OCI-LY1 (cell line): ENCODE results near the gene RIPK3.

Experiments
- EZH2 ChIP-seq: fragments of 200-600 bp; sonication (generic), shearing (Covaris generic); IDR thresholded peaks from 2 replicates; pipeline ENCODE4 v1.8.0; 2017; ENCODE audit warnings: borderline replicate concordance, mixed run types, mild to moderate bottlenecking, antibody characterized with exemption, low read length, moderate library complexity, mixed read lengths
- TF ChIP-seq, protein P1 (sequence below): fragments of 200-600 bp; sonication (generic), shearing (Covaris generic); IDR thresholded peaks from 2 replicates; pipeline ENCODE4 v1.5.1; 2017; ENCODE audit warnings: mild to moderate bottlenecking, antibody characterized with exemption, low read length, moderate library complexity, mixed read lengths

DNA sequence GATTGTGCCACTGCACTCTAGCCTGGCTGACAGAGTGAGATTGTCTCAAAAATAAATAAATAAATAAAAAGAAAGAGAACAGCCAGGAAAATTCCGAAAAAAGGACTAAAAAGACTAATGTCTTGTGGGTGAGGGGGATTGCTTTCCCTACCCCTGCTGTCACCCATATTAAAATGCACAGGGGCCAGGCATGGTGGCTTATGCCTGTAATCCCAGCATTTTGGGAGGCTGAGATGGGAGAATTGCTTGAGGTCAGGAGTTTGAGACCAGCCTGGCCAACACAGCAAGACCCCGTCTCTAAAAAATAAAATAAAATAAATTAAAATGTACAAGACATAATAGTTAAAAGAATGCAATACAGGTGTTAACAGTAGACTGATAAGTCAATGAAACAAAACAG lies 46.3 kb downstream of the RIPK3 start:
- TF ChIP-seq, protein P1, sequence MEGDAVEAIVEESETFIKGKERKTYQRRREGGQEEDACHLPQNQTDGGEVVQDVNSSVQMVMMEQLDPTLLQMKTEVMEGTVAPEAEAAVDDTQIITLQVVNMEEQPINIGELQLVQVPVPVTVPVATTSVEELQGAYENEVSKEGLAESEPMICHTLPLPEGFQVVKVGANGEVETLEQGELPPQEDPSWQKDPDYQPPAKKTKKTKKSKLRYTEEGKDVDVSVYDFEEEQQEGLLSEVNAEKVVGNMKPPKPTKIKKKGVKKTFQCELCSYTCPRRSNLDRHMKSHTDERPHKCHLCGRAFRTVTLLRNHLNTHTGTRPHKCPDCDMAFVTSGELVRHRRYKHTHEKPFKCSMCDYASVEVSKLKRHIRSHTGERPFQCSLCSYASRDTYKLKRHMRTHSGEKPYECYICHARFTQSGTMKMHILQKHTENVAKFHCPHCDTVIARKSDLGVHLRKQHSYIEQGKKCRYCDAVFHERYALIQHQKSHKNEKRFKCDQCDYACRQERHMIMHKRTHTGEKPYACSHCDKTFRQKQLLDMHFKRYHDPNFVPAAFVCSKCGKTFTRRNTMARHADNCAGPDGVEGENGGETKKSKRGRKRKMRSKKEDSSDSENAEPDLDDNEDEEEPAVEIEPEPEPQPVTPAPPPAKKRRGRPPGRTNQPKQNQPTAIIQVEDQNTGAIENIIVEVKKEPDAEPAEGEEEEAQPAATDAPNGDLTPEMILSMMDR: no peak
- no peak for TF ChIP-seq EZH2
